ENCODE results near the gene TSHZ1.

Gene TSHZ1

GRCh38 chr18:75276818-75277609 lies 66.4 kb downstream of the TSHZ1 start:
- DNase-seq (ENCODE audit: low read depth, low spot score) = peak; percentile 47
- ChIA-PET CTCF (interaction anchor here (1.2 to 1.5 kb wide), 2 partner anchors 11 to 202 kb away, joined by 4 to 5 read pairs; no protein-coding TSS in a partner anchor), POLR2A (no interaction called here)
- TF ChIP-seq, protein P1, sequence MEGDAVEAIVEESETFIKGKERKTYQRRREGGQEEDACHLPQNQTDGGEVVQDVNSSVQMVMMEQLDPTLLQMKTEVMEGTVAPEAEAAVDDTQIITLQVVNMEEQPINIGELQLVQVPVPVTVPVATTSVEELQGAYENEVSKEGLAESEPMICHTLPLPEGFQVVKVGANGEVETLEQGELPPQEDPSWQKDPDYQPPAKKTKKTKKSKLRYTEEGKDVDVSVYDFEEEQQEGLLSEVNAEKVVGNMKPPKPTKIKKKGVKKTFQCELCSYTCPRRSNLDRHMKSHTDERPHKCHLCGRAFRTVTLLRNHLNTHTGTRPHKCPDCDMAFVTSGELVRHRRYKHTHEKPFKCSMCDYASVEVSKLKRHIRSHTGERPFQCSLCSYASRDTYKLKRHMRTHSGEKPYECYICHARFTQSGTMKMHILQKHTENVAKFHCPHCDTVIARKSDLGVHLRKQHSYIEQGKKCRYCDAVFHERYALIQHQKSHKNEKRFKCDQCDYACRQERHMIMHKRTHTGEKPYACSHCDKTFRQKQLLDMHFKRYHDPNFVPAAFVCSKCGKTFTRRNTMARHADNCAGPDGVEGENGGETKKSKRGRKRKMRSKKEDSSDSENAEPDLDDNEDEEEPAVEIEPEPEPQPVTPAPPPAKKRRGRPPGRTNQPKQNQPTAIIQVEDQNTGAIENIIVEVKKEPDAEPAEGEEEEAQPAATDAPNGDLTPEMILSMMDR (IDR thresholded peaks at IDR 0.05; ENCODE audit: insufficient read depth, low read length, missing control alignments) = no peak
- 0 out of 2 replicates have a peak overlapping the region, but pooled peaks have one; percentile 8 for H3K4me3 ChIP-seq (ENCODE audit: low read depth, low read length)

GRCh38 chr18:75277610-75277928 lies 67.0 kb downstream of the TSHZ1 start:
- ChIA-PET POLR2A (no interaction called here), CTCF (interaction anchor here (1.2 to 1.5 kb wide), 2 partner anchors 12 to 201 kb away, joined by 4 to 5 read pairs; no protein-coding TSS in a partner anchor)
- H3K4me3 ChIP-seq (ENCODE audit: low read depth, low read length) = no peak overlapping the region
- DNase-seq (ENCODE audit: low read depth, low spot score) = no peak
- TF ChIP-seq, protein P1 (IDR thresholded peaks at IDR 0.05; ENCODE audit: insufficient read depth, low read length, missing control alignments) = no peak

DNA sequence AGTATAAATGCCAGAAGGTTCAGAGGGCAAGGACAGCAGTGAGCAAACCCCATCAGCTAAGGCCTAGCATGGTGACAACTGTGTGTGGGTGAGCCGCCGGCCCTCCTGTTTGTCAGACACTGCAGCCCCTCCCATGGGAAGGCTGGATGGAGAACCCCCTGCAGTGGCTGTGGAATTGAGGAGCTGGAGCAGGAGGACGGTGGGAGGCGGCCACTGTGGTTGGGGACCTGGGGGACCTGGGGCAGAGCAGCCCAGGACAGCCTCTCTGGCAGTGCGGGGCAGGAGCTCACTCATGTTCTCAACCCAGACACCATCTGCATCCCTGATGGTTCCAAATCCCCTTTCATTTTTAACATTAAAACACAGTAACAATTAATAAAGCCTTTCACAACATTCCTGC lies 68.8 kb downstream of the TSHZ1 start:
- ChIA-PET POLR2A (interaction anchor here (0.6 kb wide), 1 partner anchor 221 kb away, joined by 3 read pairs; no protein-coding TSS in a partner anchor), CTCF (no interaction called here)
- TF ChIP-seq, protein P1 (IDR thresholded peaks at IDR 0.05; ENCODE audit: insufficient read depth, low read length, missing control alignments) = no peak
- no peak for DNase-seq (ENCODE audit: low read depth, low spot score)
- no peak overlapping the region for H3K4me3 ChIP-seq (ENCODE audit: low read depth, low read length)

- TF ChIP-seq, protein P1 (IDR thresholded peaks at IDR 0.05; ENCODE audit: insufficient read depth, low read length, missing control alignments) = no peak
- ChIA-PET CTCF (no interaction called here), POLR2A (no interaction called here)
- H3K4me3 ChIP-seq (ENCODE audit: low read depth, low read length) = no peak overlapping the region
- DNase-seq (ENCODE audit: low read depth, low spot score) = no peak
Observed at GRCh38 chr18:75280427-75281280, 70.1 kb downstream of the TSHZ1 start.

GRCh38 chr18:75282746-75283145 lies 72.1 kb downstream of the TSHZ1 start:
- DNase-seq (ENCODE audit: low read depth, low spot score) = no peak
- no peak overlapping the region for H3K4me3 ChIP-seq (ENCODE audit: low read depth, low read length)
- CTCF ChIA-PET = no interaction called here
- TF ChIP-seq, protein P1 (IDR thresholded peaks at IDR 0.05; ENCODE audit: insufficient read depth, low read length, missing control alignments) = no peak
- POLR2A ChIA-PET = no interaction called here

- CTCF ChIA-PET = interaction anchor here (1.4 kb wide), 1 partner anchor 16 kb away, joined by 3 read pairs; no protein-coding TSS in a partner anchor
Observed at GRCh38 chr18:75283731-75284130, 73.1 kb downstream of the TSHZ1 start.

More at GRCh38 chr18:75283731-75284130, 73.1 kb downstream of the TSHZ1 start:
- H3K4me3 ChIP-seq (ENCODE audit: low read depth, low read length) = no peak overlapping the region
- DNase-seq (ENCODE audit: low read depth, low spot score) = no peak
- TF ChIP-seq, protein P1 (IDR thresholded peaks at IDR 0.05; ENCODE audit: insufficient read depth, low read length, missing control alignments) = no peak
- POLR2A ChIA-PET = no interaction called here
